ENCODE measurements around the gene CACNA2D1.
"Not testable (repeated sequence)": the region's sequence is repeated elsewhere in the genome, so short reads cannot be mapped to it uniquely, and the experiment has no call there.

The CACNA2D1 gene

DNA sequence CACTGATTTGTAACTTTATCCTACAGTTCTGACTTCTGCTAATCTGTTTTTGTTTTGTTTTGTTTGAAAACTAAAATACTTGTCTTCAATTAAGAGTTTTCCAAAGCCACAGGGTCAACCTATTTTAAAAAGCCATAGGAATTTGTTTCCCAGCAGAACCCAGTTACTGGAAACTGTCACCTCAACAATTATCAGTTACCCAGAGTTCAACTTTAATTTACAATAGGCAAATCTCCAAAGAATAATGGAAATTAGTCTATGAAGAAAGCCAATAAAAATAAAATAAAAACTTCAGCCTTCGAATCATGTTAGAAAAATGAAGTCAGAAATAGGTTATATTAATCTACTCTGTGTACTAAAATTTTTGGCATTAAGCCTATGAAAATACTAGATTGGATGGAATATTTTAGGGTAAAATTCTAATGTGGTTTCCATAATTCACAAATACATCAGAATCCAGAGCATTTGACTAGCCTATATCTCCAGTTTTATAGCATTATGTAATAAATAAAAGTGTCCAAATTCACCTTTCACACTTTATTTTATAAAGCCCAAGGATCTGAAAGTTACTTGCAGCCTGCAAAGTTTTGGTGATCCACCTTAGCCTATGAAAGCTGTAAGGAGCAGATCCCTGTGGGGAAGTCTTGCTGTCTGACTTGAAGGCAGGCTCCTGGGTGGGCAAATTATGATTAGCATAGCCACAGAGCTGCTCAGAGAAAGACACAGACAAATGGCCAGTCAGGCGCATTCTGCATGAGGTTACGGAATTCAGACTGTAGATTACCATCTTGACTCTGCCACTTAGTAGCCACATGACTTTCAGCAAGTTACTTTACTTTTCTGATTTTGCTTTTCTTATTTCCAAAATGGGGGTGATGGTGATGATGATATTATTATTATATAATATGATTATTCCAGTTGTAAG lies 423.8 kb downstream of the CACNA2D1 start:
- DNase-seq = no peak

DNA sequence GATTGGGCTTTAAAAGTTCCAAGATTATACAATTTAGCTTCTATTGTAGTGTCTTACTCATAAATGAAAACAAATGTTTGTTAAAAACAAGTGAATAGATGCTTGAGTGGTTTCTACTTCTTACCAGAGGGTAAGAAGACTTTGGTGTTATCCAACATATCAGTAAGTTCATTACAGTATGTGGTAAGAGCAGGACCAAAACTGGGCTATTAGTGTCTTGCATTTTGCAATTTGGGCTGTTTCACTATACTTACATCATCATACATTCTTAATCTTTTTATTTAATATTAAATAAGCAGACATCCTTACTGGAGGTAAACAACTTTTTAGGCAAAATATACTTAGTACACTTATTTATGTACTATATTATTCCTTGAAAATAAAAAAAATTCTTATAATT lies 425.4 kb downstream of the CACNA2D1 start:
- DNase-seq = no peak

DNA sequence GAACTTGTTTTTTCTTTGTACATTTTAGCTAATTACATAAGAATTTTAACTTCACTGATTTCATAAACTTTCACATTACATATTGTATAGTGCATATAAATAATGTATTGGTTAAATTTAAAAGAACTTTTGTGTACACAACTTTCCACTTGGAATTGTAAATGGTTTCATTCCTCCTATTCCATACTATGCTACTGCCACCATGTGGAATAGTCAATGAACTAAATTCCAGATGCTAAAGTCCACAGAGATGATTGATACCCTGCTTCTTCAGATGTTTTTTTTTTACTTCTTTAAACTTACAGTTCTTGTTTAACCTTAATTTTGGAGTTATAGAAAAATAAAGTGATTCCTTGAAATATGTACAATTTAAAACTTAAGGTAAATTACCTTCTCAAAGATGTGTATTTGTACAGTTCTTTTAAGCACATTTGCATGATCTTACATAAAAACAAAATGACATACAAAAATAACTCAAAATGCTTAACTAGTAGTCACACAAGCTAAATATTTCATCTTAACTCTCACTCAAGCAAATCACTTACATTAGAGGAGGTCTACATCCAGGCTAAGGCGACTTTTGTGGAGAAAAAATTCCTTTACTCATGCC lies 426.1 kb downstream of the CACNA2D1 start:
- no peak for DNase-seq

DNA sequence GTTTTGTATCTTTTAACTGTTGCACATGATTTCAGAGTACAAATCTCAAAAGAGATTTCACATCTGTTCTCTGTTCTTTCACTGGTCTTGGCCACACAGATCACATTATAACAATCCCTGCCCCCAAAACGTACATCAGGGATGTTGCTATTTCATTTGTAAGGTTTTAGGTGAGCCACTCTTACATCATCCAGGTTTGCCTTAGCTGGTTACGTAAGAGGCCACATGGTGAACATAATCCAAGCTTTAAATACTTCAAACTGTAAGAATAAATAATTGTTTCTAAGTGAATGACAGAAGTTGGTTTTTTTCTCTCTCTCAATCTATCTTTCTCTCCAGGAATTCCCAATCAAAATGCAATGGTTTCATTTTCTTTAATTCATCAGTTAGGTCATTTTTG lies 427.8 kb downstream of the CACNA2D1 start:
- no peak for DNase-seq

DNA sequence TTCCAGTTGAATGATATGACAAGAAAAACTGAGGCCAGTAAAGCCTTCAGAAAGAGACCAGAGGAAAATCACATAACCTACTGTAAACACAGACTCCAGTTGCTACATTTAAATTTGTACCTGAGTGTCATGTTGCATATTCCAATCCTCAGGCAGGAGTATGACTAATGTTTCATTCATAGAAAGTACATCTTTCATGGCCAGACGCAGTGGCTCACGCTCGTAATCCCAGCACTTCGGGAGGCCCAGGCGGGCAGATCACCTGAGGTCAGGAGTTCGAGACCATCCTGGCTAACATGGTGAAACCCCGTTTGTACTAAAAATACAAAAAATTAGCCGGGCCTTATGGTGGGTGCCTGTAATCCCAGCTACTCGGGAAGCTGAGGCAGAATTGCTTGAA lies 429.0 kb downstream of the CACNA2D1 start:
- not testable (repeated sequence) for DNase-seq

DNA sequence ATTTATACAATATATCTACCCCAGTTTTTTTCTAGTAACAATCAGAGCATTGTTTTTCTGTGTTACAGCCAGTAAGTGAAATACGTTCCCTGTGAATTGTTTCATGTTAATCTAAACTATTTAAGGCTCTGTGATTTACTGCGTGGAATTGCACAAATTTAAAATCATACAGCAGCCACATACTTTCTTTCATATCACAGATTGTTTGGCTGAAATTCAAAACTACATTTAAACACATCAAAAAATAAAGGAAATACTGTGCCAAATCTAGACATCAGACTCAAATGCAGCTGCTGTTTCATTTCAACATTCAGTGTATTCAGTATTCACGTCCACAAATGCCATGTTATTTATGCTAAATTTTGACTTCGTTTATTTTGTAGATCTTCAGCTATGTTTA lies 431.1 kb downstream of the CACNA2D1 start:
- no peak for DNase-seq

DNA sequence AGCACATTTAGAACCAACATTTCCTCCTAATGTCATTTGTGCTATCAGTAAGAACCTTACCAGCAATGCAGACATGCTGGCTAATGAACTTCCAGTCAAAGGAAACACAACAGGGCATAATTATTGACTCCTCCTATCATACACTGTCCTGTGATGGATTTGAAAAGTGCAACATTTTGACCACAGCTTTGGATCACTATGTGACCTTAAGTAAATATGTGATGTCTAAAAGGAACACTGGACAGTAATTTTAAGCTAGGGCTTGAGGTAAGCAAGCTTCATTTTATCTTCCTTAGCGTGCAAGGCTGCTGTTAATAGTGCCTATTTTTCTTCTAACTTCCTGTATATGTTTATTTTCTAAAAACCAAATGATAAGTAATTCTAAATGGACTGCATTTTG lies 433.2 kb downstream of the CACNA2D1 start:
- DNase-seq = no peak

DNA sequence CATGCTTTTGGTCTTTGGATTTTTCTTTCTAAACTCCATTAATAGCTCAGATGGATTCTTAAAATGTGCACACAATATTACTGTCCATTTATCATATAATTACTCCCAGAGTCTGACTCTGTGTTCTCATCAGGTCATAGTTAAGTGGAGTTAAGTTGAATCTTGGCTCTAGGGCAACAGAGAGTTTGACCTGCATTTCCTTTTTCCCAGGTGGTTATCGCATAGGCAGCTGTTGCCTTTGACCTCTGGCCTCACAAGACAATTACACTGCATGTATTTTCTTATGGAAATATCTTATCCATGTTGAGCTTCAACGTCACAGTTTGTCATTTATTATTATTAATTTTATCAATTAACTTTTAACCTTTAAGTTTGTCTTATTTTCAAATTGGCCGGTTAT lies 436.3 kb downstream of the CACNA2D1 start:
- DNase-seq = no peak

DNA sequence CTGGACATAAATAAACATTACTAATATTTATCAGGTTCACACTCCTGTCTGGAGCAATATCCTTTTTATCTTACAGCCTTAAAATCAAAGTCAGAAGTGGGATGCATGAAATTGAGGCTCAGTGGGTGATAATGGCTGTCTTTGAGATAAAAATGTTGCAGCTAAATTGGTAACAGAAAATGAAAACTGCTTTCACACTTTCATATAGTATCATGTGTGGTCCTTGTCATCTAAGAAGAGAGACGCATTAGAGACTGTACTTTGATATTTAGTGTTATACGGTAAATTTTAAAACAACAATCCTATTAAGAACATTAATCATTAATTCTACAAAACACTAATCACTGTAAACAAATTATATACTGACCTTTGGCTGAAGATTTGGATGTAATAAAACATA lies 438.5 kb downstream of the CACNA2D1 start:
- DNase-seq = no peak

DNA sequence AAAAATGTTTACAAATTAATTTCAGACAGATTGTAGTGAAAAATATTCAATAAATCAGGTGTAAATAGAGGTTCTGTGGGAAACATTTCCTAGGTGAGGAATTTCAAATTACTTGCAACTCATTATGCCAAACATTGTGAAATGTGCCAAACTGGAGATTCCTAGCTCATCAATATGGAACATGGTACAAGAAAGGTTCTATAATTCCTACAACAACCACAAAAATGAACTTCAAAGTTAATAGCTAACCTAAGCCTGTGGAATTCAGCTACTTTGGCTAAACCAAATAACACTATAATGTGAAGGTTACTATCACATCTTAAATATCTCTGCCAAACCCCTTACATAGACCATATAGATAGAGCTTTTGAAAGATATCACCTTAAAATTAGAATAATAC lies 450.4 kb downstream of the CACNA2D1 start:
- no peak for DNase-seq

DNA sequence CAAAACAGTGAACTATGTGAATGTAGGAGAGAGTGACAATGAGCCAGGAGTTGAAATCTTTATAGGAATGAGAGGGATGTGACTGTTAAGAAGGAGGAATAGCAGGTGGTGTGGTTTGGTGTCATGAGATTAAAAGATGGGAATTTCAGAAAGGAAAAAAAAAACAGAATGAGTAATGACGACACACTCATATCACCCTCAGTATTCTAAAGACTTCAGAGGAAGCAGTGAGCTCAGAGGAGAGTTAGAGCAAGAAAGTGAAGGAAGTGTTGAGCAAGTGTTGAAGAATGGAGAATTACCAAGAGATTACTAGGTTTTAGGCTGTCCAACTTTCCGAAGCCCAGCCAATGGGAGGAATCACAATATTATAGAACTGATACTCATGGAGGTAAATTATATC lies 453.2 kb downstream of the CACNA2D1 start:
- DNase-seq = no peak

DNA sequence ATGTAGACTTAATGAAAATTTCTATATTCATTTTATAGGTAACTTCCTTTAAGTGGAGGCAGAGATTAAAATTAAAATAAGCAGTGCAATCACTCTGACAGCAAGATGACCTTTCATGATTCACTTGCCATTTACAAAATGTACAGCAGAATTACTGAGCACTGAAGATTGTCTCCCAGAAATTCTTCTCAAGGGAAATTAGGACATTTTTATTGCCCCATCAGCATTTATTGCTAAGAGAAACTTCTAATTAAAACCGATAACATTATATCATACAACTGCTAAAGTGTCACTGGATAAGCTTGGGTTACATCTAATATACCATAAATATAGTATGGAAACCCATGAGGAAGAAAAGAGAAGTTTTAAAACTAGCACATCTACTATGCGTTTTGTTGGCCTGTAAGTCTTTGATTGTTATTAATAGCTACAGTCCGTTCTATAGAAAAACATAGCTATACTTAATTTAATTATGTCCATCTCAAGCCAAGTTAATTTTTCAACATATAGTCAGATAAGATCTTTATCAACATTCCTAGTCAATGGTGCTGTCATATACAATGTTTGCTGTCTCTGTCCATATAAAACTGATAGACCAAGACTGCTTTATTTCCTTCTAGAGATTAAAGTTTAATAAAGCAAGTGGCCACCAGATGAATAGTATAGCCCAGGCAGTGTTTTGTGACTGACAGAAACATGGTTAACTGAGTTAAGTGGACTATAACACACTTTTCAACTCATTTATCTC lies 456.7 kb downstream of the CACNA2D1 start:
- no peak for DNase-seq

DNA sequence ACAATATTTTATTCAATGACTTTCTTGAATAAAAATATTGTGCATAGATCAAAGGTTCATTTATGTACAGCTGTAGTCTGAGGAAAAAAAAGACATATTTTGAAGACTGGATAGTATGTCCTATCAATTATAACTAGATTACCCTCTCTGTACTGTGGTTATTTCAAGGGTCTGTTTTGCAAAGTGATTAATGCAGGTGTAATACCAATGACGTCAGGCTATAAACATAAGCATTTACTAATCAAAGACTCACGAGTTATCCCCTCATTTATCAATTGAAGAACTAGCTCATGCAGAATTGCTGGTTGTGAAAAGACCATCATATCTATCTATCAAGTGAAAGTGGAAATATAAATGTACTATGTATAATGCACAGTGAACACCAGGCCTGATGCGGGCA lies 460.2 kb downstream of the CACNA2D1 start:
- no peak for DNase-seq

DNA sequence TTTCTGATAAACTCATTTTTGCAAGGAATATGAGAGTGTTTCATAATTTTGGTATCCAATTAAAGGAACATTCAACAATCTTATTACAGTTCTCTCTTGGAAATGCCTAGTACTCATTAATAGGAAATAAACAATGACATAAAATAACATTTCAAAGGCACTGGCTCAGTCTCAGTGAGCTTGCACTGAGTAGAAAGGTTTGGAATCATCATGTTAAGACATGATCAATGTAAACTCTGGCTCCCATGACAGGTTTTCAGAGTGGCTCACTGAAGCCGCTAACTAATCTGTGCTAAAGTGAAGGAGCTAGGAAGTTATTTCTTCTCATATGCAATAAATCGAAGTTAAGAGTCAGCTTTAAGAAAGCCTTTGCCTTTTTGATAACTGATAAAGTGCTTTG lies 470.5 kb downstream of the CACNA2D1 start:
- no peak for DNase-seq

DNA sequence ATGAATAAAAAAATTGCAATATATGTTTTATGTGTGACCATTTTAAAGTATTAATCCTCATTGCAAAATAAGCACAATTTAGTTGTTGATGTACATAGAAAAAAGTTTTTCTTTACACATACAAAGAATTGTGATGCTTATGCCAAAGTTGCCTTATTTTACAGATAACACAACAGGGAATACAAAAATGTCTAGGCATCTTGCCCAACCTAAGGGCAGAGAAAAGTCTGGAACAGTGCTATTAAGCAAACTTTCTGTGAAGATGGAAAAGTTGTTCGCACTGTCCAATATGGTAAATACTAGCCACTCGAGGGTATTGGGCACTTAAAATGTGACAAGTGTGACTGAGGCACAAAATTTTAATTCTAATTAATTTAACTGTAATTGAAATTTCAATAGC lies 483.6 kb downstream of the CACNA2D1 start:
- no peak for DNase-seq

DNA sequence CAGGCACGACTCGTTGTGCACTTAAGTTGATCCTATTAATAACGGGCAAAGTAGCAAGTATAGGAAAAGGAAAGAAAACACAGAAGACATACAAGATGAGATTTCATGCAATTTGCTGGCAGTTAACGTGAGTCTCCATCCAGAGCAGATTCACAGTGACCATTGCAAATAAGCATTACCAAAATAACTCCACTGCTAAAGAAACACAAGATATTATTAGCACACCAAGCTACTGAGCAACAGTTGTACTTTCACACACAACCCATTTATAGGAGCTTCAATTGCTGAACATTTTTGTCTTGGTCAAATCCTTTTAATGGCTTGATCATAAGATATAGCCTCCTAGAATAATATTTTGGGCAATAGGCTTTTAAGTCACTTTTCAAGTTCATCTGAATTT lies 486.1 kb downstream of the CACNA2D1 start:
- DNase-seq = no peak

DNA sequence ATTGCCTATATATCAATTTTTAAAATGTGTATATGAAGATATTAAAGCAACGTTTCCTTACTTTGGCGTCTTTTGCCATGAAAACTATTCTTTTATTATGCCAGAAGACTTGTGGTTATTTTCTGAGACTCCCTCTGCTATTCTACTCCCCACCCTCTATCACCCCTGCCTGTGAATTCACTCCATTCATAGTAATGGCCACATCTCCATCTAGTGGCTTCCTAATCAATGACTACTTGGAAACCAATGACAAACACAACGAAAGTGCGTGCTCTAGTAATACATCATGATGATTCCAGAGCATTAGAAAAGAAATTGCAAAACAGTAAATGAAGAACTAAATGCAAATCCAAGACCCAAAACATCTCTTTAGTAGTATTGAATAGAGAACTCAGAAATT lies 487.1 kb downstream of the CACNA2D1 start:
- DNase-seq = no peak

DNA sequence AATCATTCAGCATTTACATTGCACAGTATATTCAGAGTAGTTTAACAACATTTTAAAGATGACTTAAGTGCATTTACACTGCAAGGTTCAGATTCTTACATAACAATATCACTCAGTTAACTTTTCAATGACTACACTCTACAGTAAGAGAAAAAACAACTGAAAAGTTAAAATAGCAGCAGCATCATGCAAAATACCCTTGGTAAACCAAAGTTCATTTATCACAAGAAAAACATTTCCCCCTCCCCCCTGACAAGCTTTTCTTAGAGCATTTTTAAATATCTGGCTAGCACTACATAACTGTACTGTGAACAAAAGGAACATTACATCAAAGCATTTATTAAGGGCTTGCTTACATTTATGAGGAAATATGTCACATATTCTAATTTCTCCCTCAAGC lies 494.3 kb downstream of the CACNA2D1 start:
- no peak for DNase-seq

DNA sequence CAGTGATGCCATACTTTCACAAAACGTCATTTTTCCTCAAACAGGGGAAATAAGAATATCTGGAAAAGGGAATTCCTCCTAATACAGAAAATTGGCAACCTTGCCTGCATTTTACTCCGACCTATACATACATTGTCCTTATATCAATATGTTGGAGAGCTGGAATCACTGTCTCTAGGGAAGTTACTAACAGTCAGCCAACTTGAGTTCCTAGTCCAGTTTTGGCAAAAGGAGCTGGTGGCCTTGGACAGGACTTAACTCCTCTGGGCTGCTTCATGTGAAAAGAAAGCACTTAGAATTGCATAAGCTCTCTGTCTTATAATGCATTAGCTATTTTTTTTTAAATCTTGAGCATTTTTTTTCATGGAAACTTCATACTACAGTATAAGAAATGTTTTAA lies 499.5 kb downstream of the CACNA2D1 start:
- no peak for DNase-seq

DNA sequence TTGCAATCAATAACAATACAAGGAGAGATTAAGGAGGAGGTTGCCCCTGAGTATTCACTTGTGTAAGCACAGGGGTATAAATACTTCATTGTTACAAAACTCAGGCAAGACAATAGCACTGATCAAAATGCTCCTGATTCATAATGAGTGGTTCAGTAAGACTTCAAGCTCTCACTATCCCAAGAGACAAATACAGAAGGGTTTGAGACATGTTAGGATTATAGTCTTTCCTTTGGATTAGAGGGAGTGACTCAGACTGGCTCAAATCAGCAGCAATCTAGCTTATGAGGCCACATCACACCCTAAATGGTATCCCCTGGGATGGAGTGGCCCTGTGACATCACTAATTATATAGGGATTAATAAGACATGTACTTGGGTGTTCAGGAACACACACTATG lies 506.5 kb downstream of the CACNA2D1 start:
- no peak for DNase-seq

DNA sequence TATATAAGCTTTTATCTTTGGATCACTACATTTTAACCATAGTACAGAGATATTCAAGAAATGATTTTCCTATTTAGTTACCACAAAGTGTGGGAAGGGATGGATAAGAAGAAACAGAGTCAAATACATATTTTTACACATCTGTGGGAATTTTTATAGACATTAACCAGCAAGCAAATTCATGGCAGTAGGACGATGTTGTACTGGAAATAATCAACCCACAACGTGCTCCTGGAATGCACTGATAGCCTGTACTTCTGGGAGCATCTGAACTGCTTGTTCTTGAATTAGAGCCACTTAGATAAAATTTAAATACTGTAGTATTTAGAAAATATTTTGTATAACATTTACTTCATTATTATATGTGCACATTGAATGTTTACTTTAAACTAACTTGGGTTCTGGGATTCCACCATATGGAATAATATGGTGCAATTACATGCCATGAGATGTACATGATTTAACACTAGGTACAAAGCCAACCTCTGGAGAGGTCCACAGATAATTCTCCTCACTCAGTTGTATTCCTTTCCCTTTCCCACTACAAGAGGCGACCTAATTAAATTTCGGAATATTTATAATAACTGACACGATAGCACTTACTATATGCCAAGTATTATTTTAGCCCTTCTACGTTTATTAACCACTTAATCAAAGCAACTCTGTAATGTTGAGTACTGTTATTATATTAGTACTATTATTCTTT lies 508.8 kb downstream of the CACNA2D1 start:
- no peak for DNase-seq

DNA sequence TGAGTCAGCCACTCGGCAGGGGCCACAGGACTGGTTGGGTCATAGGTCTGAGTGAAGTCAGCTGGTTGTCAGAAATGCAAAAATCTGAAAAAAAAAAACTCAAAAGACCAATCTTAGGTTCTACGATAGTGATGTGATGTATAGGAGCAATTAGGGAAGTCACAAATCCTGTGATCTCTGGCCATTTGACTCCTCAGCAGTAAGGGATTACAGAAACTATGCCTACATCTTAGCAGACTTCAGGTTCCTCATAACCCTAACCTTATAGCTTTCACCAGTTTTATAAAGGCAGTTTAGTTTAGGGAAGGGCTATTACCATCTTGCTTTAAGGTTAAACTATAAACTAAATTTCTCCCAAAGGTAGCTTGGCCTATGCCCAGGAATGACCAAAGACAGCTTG lies 510.6 kb downstream of the CACNA2D1 start:
- DNase-seq = no peak

DNA sequence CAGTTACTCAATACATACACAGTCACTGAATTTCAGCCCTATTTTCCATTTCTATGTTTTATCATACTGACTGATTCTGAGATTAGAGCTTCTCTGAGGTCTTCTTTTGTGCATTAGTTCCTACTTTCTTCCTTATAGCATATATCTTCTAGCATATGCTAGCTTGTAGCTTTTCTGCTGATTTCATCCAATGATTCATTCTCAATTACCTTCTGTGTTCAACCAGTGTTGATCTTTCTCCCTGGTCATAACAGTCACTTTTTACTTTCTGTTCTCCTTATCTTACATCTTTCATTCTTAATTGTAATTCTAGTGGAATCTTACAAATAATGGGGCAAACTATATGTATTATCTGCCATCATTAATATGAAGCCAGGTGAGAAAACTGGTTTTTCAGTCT lies 514.2 kb downstream of the CACNA2D1 start:
- no peak for DNase-seq

All from CD4-positive, alpha-beta T cell treated with Interleukin-12 subunit alpha and Interleukin-12 subunit beta, for 1 hour (primary cell).